Measurements from ENCODE around the gene PHGDH.

DNA sequence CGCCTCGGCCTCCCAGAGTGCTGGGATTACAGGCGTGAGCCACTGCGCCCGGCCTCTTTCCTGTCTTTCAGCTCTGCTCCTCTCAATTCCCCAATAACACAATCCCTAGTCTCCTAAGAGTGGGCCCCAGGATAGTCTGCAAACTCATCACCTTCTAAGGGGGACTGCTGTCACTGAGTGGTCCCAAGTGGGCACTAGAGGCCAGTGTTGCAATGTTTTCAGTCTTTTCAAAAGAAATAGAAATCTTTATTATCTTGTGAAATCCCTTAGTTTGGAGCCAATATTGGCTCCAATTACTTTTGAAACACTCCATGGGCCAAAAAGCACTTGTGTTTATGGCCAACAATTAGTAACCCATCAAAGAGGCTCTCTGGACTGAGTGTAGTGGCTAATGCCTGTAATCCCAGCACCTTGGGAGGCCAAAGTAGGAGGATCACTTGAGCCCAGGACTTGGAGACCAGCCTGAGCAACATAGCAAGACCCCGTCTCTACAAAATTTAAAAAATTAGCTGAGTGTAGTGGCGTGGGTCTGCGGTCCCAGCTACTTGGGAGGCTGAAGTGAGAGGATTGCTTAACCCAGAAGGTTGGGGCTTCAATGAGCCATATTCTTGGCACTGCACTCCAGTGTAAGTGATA lies 35.0 kb upstream of the PHGDH start:
- TF ChIP-seq EZH2phosphoT487 (IDR thresholded peaks at IDR 0.05; ENCODE audit: insufficient read depth, low read depth) (no peak), EZH2 (IDR thresholded peaks at IDR 0.05; ENCODE audit: insufficient read depth, poor library complexity, severe bottlenecking) (no peak)

All from GM23248 (cell line).